Endothelial cell of umbilical vein (primary cell): ENCODE data around the gene MAPKAP1.

Source experiments
- EZH2 ChIP-seq: IDR thresholded peaks from 2 replicates; pipeline ENCODE4 v1.6.1; 2012; ENCODE audit warnings: borderline replicate concordance, low read depth, mild to moderate bottlenecking, moderate library complexity, low read length, inconsistent platforms; ENCODE audit not compliant: severe bottlenecking
- FOS ChIP-seq: IDR thresholded peaks from 2 replicates; pipeline ENCODE4 v1.6.1; 2011; ENCODE audit warnings: mild to moderate bottlenecking, low read length, moderate library complexity, borderline replicate concordance; ENCODE audit not compliant: insufficient read depth
- GATA2 ChIP-seq: IDR thresholded peaks from 2 replicates; pipeline ENCODE4 v1.7.0; 2011; ENCODE audit warnings: low read depth, mild to moderate bottlenecking, moderate library complexity, mixed read lengths, low read length; ENCODE audit not compliant: insufficient read length, insufficient read depth
- JUN ChIP-seq: IDR thresholded peaks from 2 replicates; pipeline ENCODE4 v1.6.1; 2011; ENCODE audit warnings: borderline replicate concordance, low read depth; ENCODE audit not compliant: insufficient read length, insufficient read depth
- MYC ChIP-seq: IDR thresholded peaks from one replicate; pipeline ENCODE4 v1.6.1; 2011; ENCODE audit warnings: mild to moderate bottlenecking, low read depth, low read length
- POLR2A ChIP-seq: IDR thresholded peaks from 2 replicates; pipeline ENCODE4 v1.6.1; 2012; ENCODE audit warnings: low read depth, mild to moderate bottlenecking, control low read depth, low read length
- POLR2AphosphoS5 ChIP-seq: IDR thresholded peaks from 2 replicates; pipeline ENCODE4 v1.6.1; 2012; ENCODE audit warnings: low read depth, mild to moderate bottlenecking, control low read depth, low read length, moderate library complexity; ENCODE audit not compliant: insufficient read depth
- TF ChIP-seq, protein P1 (sequence below), 2 donors: IDR thresholded peaks; 1 replicate in 1 of 2; 2 replicates in 1 of 2; pipeline ENCODE4 v1.5.1; 2011; ENCODE audit warnings: low read length in 2 of 2, mild to moderate bottlenecking in 2 of 2, moderate library complexity in 2 of 2, control low read depth in 1 of 2, inconsistent platforms in 1 of 2, low read depth in 1 of 2; ENCODE audit not compliant: insufficient read depth in 1 of 2; ENCODE audit errors: extremely low read depth in 1 of 2
- TF ChIP-seq, protein P2 (sequence below): IDR thresholded peaks from 2 replicates; pipeline ENCODE4 v1.6.1; 2011; ENCODE audit not compliant: insufficient read depth, insufficient read length

DNA sequence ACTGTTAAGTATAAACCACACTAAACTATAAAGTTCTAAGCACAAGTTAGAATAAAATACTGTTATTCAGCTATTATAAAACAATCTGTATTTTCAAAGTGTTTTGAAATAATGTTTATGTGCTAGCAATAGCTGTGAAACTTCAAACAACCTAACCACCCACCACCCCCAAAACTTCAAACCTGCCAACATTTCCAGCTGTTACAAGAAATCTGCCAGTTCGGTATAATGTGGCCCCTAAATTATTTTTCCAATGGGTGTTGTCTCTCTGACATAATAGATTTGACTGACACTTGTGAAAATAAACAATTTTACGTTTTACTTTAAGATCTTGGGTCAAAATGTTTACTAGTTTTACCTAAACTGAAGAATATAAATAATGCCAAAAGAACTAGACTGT lies 24.7 kb downstream of the MAPKAP1 start:
- TF ChIP-seq, protein P1, sequence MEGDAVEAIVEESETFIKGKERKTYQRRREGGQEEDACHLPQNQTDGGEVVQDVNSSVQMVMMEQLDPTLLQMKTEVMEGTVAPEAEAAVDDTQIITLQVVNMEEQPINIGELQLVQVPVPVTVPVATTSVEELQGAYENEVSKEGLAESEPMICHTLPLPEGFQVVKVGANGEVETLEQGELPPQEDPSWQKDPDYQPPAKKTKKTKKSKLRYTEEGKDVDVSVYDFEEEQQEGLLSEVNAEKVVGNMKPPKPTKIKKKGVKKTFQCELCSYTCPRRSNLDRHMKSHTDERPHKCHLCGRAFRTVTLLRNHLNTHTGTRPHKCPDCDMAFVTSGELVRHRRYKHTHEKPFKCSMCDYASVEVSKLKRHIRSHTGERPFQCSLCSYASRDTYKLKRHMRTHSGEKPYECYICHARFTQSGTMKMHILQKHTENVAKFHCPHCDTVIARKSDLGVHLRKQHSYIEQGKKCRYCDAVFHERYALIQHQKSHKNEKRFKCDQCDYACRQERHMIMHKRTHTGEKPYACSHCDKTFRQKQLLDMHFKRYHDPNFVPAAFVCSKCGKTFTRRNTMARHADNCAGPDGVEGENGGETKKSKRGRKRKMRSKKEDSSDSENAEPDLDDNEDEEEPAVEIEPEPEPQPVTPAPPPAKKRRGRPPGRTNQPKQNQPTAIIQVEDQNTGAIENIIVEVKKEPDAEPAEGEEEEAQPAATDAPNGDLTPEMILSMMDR (IDR thresholded peaks at IDR 0.05; ENCODE audit: extremely low read depth in 1 of 2, insufficient read depth in 1 of 2, low read depth in 1 of 2, low read length in 2 of 2) = no peak
- TF ChIP-seq GATA2 = no peak
- TF ChIP-seq MYC = no peak
- no peak for TF ChIP-seq POLR2AphosphoS5
- TF ChIP-seq POLR2A = no peak
- TF ChIP-seq, protein P2, sequence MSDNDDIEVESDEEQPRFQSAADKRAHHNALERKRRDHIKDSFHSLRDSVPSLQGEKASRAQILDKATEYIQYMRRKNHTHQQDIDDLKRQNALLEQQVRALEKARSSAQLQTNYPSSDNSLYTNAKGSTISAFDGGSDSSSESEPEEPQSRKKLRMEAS = no peak
- no peak for TF ChIP-seq JUN
- TF ChIP-seq FOS = no peak
- TF ChIP-seq EZH2 = no peak
